SIG-M5 (cell line): Measurements from ENCODE around the gene PELO.
A peak's percentile ranks its signal among the peaks of the same experiment; 100 is the strongest.
"Not testable (repeated sequence)": the region's sequence is repeated elsewhere in the genome, so short reads cannot be mapped to it uniquely, and the experiment has no call there.

Source experiments
- DNase-seq: peaks from one replicate; lab custom pipeline; 2025; lab: John Stamatoyannopoulos, UW

The PELO gene

GRCh38 chr5:52801329-52801728 is 13.6 kb downstream of the PELO start:
- no peak for DNase-seq

GRCh38 chr5:52802272-52802973 is 14.7 kb downstream of the PELO start:
- no peak for DNase-seq

GRCh38 chr5:52802974-52803336 is 15.2 kb downstream of the PELO start:
- no peak for DNase-seq

- DNase-seq = no peak
Measured at GRCh38 chr5:52804387-52804791, 16.7 kb downstream of the PELO start.

GRCh38 chr5:52804981-52805380 is 17.3 kb downstream of the PELO start:
- no peak for DNase-seq

DNA sequence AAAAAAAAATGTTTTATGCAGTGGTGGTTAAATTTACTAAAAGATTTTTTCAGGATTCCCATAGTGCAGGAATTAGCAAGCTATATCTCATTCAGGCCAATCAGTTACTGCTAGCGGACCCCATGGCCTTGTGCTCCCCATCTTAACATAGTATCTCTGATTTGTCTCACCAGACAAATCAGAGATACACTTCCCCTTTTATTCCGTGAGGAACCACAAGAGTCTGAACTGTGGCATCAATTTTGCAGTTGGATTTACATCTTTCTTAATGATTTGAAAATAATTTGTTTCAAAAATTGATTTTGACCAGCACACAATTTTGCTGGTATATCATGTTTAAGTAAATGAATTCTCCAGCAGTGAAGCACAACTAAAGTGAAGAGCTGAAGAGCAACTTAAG is 17.9 kb downstream of the PELO start:
- no peak for DNase-seq

DNA sequence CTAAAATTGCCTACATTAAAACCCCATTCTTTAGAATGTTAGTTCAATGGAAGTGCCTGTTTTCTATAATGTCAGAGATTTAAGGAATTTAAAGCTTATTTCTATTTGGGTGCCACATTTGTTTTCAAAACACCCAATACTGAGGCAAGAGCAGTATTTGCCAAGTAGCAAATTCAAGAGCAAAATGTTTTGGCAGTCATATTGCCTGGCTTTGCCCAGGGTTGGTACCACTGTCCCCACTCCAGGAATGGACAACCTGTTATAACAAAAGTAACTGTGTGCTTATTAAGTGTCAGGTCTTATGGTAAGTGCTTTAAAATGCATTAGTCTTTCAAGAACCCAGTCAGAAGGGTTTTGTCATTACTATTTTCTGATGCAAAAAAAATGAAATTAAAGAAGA is 19.3 kb downstream of the PELO start:
- DNase-seq = no peak

- no peak for DNase-seq
Measured at GRCh38 chr5:52807723-52808122, 20.0 kb downstream of the PELO start.

- no peak for DNase-seq
Measured at GRCh38 chr5:52808316-52808901, 20.7 kb downstream of the PELO start.

GRCh38 chr5:52809884-52810283 is 22.2 kb downstream of the PELO start:
- no peak for DNase-seq

DNA sequence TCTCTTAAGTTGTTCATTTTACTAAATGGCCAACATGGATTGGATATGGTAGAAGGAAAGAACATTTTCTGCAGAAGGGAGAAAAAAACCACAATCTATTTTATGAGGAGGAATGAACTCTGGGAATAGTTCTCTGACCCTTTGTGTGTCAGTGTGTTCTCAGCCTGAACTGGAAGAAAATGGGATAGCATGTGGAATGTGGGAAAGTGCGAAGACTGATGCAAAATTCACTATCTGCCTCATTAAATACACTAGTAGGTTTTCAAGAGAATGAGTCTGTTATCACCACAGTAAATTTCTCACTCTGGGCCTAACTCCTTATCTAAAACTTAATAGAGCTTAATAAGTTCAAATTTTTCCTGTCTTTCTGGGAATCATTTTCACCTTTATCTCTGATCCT is 22.7 kb downstream of the PELO start:
- no peak for DNase-seq

DNA sequence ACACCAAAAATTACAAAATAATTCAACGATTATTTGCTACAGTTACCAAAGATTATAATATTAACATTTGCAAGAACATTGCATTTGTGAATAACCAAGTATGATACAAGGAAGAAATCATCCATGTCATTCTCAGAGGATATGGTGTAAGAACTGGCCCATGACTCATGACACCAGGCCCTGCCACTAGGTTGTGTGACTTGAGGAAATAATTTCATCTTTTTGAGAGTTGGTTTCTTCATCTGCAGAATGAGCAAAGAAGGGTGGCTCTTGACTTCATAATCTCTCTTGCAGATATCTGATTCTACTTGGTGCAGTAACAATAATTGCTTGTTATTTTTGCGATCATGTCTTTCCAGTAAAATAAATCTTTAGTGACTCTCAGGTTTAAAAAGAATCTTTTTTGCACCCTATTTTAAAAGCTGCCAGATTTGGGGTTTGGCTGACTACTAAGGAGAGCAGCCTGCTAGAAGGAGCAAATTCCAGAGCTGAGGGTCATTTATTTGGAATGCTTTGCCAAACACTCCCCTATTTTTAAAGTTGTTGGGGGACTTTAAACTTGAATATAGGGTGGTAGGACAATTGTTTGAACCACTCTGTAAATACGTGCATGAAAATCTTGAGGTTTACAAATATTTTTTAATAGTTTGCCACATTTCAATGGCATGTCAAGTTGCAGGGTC is 23.5 kb downstream of the PELO start:
- peak; percentile 72 for DNase-seq

DNA sequence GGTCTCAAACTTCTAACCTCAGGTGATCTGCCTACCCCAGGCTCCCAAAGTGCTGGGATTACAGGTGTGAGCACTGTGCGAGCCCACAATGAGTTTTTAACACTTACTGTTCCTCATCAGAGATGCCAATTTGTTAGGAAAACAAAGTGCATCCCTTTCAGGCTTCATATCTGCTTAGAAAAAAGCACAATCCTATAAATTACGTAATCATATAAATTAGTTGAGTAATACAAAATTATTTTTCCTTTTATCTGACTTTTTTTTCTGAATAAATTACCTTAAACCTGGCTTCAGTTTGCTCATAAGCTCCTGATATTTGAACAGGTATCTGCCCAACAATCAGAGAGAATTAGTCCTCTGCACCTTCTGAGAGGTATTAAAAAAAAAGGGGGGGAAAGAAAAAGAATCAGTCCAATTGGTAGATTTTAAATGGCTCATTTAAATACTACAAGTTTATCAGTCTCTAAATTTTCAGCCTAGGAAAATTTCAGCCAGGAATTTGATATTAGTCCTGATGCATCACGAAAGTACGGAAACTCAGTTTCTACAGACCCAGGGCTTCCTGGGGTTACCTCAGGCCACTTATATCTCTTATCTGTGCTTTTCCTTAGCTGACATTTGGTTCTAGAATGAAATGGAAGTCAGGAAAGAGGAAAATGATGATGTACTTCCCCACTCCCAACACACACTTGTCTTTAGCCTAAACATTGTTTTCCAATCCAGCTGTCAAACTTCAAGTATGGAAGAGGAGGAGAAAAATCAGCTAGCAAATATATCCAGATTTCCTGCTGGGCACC is 26.8 kb downstream of the PELO start:
- DNase-seq = no peak

- DNase-seq = no peak
Measured at GRCh38 chr5:52817818-52818217, 30.1 kb downstream of the PELO start.

GRCh38 chr5:52818360-52818759 is 30.6 kb downstream of the PELO start:
- DNase-seq = no peak

GRCh38 chr5:52818807-52819206 is 31.1 kb downstream of the PELO start:
- DNase-seq = not testable (repeated sequence)

GRCh38 chr5:52821901-52822300 is 34.2 kb downstream of the PELO start:
- no peak for DNase-seq

GRCh38 chr5:52822437-52822836 is 34.7 kb downstream of the PELO start:
- no peak for DNase-seq

DNA sequence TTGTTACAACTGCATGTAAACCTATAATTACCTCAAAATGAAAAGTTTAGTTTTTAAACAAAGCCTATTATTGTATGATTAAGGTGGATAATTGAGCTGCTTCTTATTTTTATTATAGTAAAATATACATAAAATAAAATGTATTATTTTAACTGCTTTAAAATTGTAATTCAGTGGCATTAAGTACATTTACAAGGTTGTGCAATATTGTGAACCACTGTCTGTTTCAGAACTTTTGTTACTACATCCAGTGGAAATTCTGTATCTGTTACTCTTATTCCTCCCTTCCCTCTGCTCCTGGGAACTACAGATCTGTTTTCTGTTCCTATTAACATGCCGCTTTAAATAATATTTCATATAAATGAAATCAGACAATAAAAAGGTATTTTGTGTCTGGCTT is 37.1 kb downstream of the PELO start:
- no peak for DNase-seq

DNA sequence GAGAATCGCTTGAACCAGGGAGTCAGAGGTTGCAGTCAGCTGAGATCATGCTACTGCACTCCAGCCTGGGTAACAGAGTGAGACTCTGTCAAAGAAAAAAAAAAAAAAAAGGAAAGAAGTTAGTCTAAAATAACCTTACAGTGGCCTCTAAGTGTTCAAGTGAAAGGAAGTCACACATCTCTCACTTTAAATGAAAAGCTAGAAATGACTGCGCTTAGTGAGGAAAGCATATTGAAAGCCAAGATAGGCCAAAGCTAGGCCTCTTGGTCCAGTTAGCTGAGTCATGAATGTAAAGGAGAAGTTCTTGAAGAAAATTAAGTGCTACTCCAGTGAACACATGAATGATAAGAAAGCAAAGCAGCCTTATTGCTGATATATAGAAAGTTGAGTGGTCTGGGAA is 38.1 kb downstream of the PELO start:
- DNase-seq = no peak

DNA sequence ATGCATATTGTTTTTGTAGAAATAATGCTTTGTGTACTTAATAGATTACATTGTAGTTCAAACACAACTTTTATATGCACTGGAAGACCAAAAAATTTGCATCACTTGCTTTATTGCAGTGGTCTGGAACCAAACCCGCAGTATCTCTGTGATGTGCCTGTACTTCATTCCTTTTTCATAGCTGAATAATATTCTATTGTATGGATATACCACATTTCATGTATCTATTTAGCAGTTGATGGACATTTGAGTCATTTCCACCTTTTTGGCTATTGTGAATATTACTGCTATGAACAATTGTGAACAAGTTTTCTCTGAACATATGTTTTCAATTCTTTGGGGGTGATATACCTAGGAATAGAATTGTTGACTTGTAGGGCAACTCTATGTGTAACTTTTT is 40.1 kb downstream of the PELO start:
- no peak for DNase-seq

- no peak for DNase-seq
Measured at GRCh38 chr5:52829664-52830063, 41.9 kb downstream of the PELO start.

DNA sequence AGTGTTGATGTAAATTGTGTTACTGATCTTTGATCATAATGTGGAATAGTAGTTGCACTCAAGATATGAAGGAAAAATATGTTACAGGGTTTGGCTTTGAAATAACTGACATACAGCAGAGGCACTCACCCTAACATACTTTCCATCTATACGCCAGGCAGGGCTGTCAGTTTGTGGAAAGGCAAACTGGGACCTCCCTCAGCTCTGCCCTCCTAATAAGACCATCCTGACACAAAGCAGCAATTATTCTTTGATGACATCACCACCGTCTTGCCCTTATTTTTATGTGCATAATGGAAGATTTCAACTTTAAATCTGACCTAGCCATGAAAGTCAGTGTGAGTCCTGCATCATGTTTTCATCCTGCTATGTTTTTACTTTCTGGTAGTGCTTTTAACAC is 42.9 kb downstream of the PELO start:
- no peak for DNase-seq
